CD1c-positive myeloid dendritic cell (primary cell): ENCODE measurements around the gene DOCK1.

ENCODE experiments used
- DNase-seq: peaks from one replicate; pipeline ENCODE4 v3.0.0-alpha.2; 2016; ENCODE audit errors: extremely low spot score

Gene DOCK1

DNA sequence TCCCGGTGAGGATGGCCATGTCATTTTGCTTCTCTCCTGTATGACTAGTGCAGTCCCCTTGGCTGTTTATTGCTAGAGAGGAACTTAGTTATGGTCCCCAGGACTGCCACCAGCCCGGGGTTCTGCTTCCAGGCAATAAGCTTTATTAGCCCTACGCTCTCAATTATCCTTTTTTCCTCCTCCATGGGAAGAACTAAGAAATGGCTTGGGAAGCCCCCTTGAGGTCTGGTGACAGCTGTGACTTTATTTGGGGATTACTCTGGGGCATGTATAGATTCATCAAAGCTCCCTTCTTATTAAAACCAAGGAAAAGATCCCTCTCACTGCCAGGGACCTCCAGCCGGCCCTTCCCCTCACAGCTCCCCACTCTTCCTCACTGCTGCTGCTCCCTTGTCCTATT lies 446.3 kb downstream of the DOCK1 start:
- DNase-seq, result no peak

DNA sequence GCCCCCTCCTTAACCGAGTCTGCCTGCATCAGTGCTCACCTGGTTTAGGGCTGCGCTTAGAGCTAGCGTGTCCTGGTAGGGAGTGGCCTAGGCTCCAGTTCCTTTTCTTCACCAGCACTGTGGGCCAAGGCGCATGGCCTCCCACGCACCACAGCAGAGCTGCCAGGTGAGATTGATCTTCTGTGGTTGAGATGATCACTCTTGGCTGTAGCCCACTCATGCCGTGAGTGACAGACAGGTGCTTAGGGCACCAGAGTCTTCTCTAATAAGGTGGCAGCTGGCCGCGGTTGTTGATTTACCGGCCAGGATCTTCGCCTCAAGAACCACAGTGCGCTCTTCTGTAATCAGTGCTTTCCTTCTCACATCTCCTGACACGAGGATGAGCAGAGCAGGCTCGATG lies 448.3 kb downstream of the DOCK1 start:
- no peak for DNase-seq

DNA sequence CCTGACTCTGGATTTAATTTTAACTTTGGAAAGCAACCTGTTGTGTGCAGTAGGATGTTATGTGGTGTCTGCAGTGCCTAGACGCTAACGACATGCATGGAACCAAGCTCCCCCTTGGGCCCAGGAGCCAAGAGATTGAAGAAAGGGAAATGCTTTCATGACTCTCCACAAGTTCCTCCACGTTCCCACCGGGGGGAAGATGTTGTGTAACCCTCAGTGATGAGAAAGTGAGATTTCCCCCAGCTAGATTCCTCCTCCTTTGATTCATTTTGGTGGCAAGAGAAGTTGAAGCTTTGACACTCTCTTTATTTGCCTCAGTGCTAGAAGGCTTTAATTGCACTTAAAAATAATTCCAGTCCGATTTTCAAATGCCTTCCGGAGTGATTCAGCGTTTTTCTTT lies 449.0 kb downstream of the DOCK1 start:
- DNase-seq, result no peak

DNA sequence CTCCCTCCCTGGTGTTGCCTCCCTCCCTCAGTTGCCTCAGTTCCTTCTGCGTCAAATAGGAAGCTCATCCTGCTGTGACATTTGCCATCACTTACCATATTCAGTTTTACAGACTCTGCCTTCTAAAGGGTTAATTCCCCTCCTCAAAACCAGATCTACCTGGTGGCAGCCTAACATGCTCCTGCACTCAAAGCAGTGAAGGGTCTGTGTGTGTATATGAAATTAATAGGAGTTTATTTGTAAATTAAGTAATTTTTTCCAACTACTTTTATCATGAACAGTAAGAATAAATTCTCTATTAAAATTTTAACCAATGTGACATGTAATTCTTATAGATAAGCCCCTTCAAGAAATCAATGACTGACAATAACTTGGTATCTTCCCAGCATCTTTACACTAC lies 449.8 kb downstream of the DOCK1 start:
- no peak for DNase-seq

DNA sequence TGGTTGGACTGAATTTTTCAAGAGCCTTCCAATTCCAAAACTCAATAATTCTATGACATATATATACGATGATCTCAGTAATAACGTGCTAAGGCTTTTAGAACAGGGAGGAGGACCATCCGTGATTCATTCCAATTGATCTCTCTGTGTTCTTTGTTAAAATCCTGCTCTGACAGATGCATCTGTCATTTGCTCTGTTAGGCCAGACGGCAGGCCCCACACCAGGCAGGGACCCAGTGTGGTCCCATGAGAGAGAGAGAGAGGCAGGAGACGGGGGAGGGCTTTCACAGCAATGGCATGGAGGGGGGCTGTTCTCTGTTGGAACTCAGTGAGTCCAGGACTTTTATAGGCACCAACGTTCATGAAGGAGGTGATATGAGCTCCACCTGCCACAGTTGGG lies 451.1 kb downstream of the DOCK1 start:
- DNase-seq, result no peak

DNA sequence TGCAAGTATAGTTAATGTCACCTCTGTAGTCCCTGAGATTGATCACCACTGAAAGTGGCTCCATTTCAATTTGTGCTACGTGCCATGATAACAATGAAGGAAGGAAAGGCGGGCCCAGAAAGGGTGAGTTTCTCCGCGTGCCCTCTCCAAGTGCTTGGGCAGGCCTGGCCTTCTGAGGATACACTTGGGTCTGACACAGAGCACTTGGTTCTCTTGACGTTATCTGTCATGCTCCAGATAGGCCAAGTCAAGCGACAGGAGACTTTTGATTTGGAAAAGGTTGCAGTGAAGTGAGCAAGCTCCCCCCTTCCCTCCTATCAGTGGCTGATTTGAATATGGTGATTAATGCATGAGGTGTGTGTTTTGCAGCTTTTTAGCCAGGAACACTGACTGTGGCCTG lies 452.0 kb downstream of the DOCK1 start:
- DNase-seq, result no peak

DNA sequence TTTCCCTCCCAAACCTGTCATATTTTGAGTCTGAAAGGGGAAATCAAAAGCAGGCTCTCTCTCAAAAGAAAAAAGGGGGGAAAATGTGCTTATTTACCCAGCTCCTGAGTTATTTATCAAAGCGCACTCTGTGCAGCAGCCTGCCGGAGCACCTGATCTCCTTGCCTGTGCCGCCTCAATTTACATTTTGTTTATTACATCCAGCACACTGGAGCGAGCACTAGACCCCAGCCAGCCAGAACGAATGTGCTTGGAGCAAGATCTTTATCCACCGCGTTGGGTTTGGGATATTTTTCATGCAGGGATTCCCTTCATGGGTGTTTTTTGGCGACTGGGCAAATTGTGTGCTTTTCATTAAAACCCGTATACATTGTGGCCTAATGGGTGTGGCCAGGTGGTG lies 453.1 kb downstream of the DOCK1 start:
- no peak for DNase-seq

DNA sequence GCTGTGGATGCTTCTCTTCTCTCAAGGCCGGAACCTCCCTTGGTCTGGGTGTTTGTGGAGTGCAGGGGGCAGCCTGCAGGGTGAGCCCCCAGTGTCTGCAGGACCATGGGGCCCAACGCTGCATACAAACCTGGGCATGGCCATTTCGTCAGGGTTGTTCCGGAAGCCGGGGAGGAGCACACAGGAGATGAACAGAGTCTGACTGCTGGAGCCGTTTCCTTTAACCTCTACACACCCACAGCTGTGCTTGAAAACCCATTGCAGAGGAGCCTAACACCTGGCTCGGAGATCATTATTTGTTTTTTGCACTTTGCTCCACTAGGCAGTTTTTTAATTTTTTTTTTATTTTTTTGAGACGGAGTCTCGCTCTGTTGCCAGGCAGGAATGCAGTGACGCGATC lies 458.8 kb downstream of the DOCK1 start:
- DNase-seq, result no peak

DNA sequence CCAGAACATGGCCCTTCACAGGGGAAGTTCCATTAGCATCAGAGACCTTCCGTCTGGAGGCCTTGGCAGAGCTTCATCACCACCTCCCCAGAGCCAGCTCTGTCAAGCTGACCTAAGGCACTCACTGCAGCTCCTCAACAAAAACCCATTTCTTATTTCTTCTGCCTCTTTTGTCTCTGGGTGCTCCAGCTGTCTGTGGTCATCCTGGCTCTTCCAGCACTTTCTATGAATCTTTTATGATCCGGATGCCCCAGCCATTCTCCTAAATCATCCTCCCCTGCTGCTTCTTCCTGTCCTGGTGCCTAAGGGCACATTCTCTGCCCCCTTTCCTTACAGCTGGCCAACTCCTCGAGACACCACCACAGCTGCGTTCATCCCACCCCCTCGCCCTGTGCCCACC lies 462.9 kb downstream of the DOCK1 start:
- no peak for DNase-seq

DNA sequence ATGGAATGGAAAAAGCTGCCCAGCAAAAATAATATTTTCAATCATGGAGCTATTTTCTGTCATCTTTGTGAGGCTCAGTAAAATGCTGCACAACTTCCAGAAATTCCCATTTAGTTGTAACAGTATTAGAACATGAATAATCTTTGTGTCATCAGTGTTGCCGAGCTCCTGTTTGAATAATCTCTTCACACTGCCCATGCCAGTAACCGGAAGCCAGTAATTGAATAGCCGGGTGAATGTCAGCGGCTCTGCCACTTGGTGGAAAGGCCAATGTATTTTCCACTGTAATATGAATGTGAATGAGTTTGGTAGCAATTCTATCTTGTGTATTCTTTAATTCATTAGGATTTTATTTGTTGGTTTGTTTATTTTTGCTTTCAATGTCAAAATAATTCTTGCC lies 463.7 kb downstream of the DOCK1 start:
- DNase-seq, result no peak

DNA sequence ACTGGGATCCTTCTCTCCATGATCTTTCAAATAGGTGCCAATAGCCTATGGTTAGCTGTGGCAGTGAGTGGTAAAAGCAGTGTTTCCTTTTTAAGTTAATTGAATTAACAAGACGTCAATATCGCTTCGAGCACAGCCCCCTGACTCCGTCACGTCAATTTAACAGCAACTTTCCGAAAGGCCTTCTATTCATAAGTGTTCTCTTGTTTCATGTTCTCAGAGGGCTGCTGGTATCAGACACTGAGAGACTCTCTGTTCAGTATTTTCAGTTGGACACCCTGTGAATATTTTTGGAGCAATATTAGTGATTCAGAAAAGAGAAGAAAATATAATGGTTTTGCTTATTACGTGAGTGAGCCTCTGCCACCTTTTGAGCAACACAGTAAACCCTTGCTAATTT lies 465.4 kb downstream of the DOCK1 start:
- no peak for DNase-seq

DNA sequence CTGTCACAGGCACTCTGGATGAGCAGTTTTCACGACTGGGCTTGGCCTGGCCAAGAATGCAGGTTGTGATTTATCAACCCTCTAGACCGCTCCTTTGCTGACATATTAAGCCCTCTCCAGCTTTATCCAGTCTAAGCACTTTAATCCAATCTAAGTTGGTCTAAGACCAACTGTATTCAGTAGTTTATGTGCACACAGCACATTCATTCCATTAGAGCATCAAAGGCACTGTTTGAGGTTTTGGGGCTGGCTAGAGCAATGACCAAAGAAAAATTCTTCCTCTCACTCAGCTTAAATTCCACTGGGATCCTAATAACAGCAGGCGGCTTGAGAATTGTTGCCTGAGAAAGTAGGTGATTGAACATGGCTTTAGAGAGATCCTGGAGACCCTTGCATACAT lies 467.1 kb downstream of the DOCK1 start:
- no peak for DNase-seq

DNA sequence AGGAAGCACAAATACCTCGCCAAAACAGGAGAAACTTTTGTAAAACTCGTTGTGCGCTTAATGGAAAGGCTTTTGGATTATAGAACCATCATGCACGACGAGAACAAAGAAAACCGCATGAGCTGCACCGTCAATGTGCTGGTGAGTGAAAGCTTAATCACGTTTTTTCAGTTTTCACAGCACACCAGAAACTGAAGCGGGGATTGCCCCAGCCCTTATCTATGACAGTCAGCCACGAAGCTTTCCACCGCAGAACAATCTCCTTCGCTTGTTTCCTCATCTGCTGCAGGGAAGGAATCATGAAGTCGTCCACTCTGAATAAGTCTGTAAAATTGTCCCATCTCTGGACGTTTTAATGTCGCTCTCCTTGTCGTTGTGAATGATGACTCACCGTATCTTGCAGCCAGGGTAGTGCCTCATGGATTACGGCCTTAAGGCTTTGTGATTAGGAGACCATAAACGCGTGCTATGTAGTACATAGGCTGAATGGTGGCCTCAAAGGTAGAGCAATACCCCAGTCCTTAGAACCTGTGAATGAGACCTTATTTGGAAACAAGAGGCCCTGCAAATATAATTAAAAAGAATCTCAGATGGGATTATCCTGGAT lies 468.9 kb downstream of the DOCK1 start:
- DNase-seq, result no peak

DNA sequence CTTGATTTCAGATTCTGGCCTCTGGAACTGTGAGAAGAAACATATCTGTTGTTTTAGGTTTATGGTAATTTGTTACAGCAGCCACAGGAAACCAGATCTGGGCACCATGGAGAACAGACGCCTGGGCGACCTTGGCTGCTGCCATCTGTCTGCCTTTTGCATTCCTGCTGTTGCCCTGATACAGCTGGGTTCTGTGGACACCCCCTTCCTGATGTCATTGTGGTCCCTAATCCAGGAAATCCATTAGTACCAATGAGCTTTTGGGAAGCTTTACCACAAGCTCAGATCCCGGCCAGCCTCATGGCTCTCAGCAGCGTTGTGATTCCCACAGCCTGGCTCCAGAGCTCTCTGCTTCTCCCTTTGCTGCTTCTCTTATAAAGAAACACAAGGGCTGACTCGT lies 469.7 kb downstream of the DOCK1 start:
- no peak for DNase-seq

DNA sequence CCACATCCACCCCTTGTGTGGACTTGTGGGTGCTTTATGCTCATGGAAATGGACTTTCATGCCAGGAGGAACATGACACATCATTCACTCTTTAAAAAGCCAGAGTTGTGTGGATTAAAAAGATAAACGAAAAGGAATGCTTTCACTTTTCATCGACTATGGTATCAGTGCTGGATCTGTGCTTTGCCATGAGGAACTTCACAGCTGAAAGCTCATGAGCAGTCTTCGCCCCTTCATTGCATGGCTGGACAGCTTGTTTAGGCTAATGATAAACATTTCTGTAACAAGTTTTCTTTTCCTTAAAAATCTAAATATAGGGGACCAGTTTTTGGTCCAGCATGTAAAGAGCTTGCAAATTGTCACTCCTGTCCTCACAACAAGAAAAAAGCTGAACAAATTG lies 470.2 kb downstream of the DOCK1 start:
- DNase-seq, result no peak

DNA sequence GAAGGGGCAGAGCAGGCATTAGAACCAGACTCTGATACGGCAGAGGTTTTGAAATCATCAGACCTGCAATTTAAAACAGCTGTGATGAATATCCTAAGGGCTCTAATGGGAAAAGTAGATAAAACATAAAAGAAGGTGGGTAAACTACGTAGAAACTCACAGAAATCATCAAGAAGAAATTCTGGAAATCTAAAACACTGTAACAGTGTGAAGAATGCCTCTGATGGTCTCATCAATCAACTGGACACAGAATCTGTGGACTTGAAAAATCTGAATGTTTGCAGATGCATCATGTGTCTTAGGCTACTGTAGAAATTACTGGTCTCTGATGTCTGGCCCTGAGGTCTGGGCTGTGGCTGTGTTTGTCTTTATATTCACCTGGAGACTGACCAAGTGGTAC lies 470.8 kb downstream of the DOCK1 start:
- DNase-seq, result no peak

DNA sequence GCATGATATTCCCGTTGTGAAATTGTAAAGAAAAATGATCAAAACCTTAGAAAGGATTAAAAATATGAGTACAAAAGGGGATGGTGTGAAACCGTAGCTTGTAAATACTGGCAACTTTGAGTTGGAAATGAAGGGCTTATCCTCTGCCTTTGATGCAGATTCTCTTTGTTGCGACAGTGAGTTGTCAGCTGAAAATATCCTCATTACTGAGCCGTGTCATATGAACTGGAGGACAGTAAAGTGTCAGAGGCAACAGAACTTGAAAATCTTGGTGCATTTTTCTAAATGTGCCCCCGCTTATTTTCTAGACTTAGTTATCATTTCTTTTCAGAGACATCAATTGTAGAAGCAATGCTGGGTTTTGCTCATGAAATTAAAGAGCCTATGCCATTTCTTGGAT lies 473.4 kb downstream of the DOCK1 start:
- DNase-seq, result no peak

DNA sequence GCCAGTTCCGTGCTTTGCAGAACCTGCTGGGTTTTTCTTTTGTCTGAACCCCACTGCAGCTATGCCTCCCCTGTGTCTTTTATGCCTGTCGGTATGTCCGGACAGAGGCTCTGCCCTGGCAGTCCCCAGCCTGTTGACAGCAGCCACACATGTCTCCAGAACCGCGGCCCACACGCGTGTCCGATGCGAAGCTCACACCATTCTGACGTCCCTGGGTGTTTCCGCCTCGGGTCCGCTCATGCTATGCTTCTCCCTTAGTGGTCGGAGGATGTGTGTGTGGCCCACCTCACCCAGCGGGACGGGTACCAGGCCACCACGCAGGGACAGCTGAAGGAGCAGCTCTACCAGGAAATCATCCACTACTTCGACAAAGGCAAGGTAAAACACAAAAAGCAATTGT lies 479.3 kb downstream of the DOCK1 start:
- no peak for DNase-seq

DNA sequence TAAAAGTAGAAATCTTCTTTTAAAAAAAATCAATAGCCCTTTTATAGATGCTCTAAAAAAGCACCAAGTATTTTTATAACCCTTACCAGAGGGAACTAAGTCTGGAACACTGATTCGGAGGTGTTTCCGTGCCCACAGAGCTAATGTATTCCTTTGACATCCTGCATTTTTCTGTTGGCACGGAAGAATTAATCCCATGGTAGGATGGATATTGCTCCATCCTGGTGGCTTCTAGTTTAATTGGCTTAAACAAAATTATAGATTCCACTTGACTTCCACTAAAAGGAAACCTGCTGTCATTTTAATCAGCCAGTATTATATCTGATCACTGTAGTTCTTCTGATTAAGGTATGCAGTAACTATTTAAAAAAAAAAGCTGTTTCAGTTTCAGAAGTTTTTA lies 479.8 kb downstream of the DOCK1 start:
- no peak for DNase-seq

DNA sequence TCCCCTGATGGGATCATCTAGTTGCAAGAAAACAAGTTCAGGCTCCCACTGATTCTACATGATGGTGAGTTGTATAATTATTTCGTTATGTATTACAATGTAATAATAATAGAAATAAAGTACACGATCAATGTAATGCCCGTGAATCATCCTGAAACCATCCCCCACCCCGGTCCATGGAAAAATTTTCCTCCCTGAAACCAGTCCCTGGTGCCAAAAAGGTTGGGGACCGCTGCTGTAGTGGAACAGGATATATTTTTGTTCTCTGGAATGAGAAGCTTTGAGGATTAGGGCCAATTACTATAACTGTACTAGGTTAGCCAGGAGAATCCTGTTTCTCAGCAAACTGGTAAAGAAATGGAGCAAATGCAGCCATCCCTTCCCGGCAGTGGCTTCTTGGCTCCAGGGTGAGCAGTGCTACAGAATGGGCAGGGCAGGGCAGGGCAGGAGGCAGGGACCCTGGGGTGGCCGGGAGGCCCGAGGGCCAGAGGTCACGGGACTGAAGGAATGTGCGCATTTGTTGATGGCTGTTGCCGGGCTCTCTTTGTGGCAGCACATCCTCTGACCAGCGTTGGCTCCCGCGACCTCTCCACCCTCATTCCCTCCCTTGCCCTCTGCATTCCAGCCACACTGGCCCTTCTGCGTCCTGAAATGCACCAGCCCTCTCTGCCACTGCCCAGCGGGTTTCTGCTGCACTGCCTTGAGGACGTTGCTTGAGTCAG lies 481.5 kb downstream of the DOCK1 start:
- no peak for DNase-seq

DNA sequence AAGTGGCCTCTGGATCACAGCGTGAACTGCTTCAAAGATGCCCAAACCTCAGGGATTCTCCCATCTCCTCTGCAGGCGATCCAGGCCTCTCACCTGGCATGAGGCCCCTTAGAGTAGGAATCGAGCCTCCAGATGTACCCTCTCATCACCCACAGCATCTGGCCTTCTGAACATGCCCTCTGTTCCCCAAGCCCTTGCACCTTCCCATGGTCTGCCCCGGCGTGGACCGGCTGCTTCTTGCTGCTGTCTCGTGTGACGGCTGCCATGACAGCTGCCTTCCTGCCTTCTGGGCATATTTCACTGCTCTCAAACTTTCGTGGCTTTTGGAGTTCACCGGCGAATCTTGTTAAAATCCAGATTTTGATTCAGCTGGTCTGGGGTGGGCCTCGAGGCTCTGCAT lies 486.6 kb downstream of the DOCK1 start:
- DNase-seq, result no peak

DNA sequence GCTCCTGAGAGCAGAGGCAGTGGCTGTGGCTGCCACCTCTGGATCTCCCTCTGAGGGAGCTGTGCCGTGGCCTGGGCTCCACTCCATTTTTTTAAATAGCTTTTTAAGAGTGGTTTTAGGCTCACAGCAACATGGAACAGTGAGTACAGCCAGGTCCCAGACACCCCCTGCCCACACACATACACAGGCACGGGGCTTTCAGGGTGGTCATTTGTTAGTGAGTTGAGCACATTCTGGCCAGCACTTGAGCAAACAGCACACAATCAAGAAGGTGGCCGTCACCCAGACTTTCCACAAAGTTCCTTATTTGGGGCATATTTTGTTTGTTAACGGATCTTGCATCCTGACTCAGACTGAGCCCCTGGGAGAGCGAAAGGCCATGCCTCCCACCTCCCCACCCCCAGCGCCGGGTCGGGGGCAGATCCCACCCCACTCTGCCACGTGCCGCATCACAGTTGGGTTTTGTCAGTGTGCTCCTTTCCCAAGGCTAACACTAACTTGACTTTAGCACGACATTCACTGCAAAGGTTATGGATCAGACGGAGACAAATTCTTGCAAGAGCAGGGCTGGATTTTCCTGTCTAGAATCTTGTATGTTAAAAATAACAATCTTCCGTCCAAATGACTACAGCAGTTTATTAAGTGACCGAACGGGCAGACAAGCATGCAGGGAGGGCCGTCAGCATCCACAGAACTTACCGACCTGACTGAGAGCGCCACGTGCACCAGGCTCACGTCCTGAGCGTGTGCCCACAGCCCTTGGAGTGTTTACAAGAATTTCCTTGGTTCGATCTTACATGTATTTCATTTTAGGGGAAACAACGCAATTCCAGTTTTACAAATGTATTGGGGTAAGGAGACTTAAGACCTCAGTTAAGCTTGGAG lies 487.4 kb downstream of the DOCK1 start:
- DNase-seq, result no peak
